HG03469 (cell line): ENCODE measurements around the gene TRIM4.
"Not testable (repeated sequence)": the region's sequence is repeated elsewhere in the genome, so short reads cannot be mapped to it uniquely, and the experiment has no call there.

Experiments
- ATAC-seq: cut with Tn5 transposase; IDR thresholded peaks from one replicate; pipeline ENCODE4 v1.9.1; 2021; ENCODE audit warnings: mild to moderate bottlenecking, moderate library complexity, moderate number of reproducible peaks; ENCODE audit not compliant: unreplicated experiment

Gene TRIM4

DNA sequence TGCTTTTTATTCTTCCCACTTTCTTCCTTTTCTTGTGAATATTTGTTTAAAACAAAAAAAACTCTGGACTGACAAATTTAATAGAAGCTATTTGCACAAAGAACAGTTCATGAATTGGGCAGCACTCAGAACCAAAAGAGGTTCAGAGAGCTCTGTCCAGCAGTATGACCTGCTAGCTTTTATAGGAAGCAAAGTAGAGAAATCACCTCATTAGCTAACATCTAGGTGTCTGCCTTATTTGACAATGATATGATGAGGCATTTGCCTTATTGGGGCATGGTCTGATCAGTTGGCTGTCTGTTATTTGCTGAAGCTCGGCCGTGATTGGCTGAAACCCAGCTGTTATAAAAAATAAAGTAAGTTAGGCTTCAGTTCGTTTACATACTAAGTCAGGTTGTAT lies 819 bp upstream of the TRIM4 start:
- no peak for ATAC-seq

GRCh38 chr7:99919814-99920112 lies 433 bp upstream of the TRIM4 start:
- no peak for ATAC-seq

- ATAC-seq = no peak
These were observed 8.4 kb downstream of the TRIM4 start for GRCh38 chr7:99910976-99911375.

DNA sequence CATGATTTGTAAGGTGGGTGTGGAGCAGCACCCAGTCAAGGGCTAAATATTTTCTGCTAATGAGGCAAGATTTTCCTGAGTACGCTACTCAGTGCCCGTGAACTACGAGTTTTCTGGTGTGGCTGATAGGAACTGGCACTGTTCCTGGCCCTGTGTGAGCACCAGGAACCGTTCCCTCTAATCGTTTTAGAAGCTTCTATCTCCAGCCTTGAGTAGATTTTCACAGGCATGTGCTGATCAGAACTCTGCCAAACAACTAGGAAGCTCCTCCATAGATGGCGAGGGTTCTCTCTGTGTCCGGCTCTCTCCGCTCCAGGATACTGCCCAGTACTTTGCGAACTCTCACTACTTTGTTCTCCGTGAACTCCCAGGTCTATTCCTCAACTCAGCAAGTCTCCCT lies 17.7 kb downstream of the TRIM4 start:
- ATAC-seq = no peak

GRCh38 chr7:99899830-99900519 lies 19.4 kb downstream of the TRIM4 start:
- ATAC-seq = no peak

DNA sequence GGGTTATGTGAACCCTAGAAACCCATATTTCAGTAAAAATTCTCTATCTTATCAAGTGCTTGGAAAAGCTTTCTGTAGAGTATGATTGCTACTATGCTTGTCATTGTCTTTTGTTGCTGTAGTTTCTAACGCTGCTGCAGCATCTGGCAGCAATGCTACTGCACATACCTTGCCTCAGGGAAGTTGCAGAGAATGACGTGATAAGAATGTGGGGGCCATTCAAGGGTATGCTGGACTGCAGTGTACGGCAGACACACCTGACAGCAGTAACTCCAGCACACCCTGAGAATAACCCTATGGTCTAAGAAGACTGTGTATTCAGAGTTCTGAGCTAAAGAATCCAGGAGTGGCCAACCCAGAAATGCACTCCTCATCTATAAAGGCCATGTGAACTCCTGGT lies 20.5 kb downstream of the TRIM4 start:
- ATAC-seq = no peak

DNA sequence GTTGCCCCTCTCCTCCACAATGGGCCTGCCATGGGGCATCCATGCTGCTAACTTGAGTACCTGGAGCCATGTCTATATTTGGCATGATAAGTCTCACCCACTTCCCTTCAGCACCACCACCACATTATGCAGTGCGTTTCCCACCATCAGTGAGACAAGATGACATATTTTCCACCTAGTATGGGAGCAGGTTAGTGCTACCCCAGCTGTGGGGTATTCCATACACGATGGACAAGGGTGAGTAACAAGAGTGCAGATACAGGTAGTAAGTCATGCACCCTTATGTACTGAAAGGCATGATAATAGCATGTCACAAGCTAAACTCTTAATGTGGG lies 21.3 kb downstream of the TRIM4 start:
- ATAC-seq = no peak

DNA sequence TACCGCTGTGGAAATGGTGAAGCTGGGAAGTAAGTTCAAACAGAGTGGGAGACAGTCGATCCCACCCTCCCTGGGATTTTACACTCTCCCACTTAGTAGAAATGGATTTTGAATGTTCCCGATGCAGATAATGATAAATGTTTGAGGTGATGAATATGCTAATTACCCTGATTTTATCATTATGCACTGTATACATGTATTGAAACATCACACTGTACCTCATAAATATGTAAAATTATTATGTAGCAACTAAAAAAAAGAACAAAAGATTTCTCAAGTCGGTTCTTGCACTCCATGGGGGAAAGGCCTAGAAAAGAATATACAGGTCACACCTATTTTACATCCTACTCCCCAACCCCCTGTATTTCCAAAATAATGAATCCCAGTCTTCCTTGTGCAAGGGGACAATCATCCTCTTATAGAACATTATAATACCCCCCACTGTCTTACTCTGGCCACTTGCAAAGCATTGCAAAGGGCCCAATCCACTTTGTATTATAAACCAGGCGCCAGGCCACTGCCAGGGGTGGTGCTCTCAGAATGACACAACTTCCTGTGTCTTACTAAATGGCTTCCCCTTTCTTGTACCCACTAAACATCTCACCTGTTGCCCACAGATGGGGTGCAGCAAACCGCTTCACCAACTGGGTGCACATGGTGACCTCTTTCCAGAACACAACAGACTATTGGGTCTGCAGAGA lies 21.9 kb downstream of the TRIM4 start:
- no peak for ATAC-seq

DNA sequence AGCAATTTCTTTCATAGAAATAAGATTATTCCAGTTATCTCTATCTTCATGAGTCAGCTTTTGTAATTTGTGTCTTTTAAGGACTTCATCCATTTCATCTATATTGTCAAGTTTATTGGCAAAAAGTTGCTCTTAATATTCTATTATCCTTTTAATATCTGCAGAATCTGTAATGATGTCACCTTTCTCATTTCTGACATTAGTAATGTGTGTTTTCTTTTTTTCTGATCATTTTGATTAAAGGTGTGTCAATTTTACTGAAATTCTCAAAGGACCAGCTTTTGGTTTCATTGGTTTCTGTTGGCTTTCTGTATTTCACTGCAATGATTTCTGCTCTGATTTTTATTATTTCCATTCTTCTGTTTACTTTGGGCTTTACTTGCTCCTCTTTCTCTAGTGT lies 24.6 kb downstream of the TRIM4 start:
- no peak for ATAC-seq

DNA sequence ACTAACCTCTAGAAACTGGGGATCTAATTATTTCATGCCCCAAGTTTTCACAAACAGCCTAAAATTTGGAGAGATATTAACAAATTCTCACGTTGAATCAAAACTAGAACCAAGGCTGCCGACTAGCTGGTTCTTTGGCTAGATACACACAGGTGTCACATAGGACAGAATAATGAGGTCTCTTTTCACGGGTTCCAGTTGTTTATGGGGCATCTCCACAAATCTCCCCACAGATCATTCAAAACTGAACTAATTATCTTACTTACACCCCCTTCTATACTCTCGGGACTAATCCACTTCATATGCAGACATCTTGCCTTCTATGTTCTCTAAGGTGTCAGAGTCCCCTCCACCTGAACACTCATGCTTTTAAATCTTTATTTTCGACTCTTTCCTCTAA lies 26.1 kb downstream of the TRIM4 start:
- no peak for ATAC-seq

DNA sequence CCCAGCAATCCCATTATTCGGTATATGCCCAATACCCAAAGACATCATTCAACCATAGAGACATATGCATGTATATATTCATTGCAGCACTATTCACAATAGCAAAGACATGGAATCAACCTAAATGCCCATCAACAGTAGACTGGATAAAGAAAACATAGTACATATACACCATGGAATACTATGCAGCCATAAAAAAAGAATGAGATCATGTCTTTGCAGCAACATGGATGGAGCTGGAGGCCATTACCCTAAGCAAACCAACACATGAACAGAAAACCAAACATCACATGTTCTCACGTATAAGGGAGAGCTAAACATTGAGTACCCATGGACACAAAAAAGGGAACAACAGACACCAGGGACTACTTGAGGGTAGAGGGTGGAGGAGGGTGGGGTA lies 29.0 kb downstream of the TRIM4 start:
- ATAC-seq = not testable (repeated sequence)

DNA sequence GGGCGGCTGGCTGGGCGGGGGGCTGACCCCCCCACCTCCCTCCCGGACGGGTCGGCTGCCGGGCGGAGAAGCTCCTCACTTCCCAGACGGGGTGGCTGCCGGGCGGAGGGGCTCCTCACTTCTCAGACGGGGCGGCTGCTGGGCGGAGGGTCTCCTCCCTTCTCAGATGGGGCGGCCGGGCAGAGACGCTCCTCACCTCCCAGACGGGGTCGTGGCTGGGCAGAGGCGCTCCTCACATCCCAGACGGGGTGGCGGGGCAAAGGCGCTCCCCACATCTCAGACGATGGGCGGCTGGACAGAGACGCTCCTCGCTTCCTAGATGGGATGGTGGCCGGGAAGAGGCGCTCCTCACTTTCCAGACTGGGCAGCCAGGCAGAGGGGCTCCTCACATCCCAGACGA lies 31.0 kb downstream of the TRIM4 start:
- not testable (repeated sequence) for ATAC-seq

DNA sequence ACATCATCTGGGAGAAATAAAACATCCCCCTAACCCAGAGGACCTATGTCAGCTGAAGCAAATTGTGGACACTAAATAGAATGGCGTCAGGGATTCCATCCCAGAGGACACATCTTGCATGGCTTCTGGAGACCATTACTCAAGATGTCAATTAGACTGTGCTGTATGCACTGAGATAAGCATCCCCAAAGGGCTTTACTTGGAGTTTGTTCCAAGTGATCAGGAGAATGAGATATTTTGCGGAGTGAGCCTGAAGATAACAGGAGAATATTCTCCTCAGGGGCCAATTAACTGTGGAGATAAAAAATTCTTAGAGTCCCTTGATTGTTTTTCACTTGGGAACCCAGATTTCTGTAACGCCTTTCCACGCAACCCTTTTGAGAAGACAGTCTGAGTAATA lies 38.0 kb downstream of the TRIM4 start:
- ATAC-seq = no peak

DNA sequence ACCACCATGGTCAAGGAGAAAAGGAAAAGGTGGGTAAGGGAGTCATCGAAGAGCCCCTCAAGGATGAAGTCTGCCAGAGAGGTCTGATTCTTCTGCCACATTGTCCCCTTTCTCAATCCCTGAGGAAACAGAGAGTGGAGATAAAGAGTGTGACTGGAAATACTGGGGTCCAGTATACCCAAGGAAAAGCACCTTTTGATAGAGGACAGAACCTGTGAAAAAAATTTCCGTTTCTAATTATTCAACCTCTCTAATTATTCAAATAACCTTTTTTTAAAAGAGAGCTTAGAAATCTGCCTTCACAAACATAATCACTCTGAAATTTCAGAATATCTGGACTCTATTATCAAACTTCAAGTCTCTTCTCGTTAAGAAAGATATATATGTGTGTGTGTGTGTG lies 42.4 kb downstream of the TRIM4 start, which contains the start of gene OR2AE1:
OR2AE1 (minus strand) TSS at position 101 of the 400 bp plus-strand sequence; CDS start at position 101, 0 bp downstream.
- no peak for ATAC-seq

GRCh38 chr7:99876491-99876890 lies 42.8 kb downstream of the TRIM4 start:
- ATAC-seq = no peak

- no peak for ATAC-seq
These were observed 51.1 kb downstream of the TRIM4 start for GRCh38 chr7:99868246-99868645.

DNA sequence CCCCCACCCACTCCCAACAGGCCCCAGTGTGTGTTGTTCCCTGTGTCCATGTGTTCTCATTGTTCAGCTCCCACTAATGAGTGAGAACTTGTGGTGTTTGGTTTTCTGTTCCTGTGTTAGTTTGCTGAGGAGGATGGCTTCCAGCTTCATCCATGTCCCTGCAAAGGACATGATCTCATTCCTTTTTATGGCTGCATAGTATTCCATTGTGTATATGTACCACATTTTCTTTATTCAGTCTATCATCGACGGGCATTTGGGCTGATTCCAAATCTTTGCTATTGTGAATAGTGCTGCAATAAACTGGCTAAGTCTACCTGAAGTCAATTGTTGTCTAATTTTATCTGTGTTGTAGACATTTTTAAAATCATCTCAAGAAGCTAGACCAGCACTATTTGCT lies 51.9 kb downstream of the TRIM4 start:
- ATAC-seq = not testable (repeated sequence)

DNA sequence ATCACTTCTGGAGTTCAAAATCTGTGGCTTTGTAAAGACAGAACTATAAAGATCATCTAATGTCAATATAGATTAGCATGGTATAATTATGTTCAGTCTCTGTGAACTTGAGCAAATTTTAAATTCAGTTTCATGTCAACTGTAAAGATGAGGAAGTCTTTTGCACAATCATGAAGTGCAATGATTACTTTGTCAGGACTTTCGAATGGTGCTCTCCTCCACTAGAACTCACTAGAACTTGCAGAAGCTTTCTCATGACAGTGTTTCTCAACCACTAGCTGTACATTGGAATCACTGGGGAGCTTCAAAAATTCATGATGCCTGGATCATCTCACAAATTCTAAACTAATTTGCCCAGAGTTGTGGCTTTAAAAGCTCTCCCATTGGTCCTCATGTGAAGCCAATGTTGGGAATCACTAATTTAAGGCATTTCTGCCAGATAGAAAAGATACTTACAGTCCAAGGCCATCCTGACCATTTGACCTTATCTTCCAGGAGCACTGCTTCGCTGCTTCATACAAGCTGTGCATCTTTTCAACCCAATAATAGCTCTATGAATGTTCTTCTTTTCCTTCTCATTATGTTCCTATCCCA lies 55.4 kb downstream of the TRIM4 start:
- no peak for ATAC-seq

DNA sequence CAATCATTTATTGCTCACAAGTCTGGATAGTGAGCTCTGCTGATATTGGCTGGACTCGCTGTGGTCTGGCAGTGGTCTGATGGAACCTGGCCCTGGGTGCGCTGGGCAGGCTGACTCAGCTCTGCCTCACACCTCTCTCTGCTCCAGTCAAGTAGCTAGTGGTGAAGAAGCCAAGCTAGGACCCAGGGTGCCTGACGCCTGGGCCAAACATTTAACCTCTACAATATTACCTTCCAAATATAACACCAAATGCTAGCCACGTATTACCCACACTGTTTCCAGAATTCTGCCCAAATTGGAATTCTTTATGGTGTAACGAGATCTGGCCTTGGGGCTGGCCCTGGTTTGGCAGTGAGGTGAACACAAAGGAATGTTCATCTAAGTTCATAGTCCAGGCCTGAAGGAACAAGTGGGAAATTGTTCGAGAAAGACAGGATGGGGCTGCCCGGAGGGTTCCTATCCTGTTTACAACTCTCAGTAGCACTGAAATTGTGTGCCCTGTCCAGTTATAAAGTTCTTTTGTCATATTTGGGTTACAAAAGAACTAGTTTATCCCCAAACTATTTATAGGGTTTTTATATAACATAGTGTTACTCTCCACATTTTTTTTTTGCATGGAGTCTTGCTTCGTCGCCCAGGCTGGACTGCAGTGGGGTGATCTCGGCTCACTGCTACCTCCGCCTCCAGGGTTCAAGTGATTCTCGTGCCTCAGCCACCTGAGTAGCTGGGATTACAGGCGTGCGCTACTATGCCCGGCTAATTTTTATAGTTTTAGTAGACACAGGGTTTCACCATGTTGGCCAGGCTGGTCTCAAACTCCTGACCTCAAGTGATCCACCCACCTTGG lies 58.8 kb downstream of the TRIM4 start:
- no peak for ATAC-seq

- no peak for ATAC-seq
These were observed 64.1 kb downstream of the TRIM4 start for GRCh38 chr7:99855236-99855635.

GRCh38 chr7:99848420-99849216 lies 70.7 kb downstream of the TRIM4 start:
- no peak for ATAC-seq
